Left renal pelvis (tissue), 4 donors: ENCODE results near the gene MYT1. TPM values are rescaled to one million over a fixed set of nuclear protein-coding genes. Genes with fewer than 3 reads are reported as not detected.

Experiments
- polyA plus RNA-seq, 4 donors: library from polyadenylated mRNA; unstranded; fragments of 120-200 nt; gene quantifications; one replicate each; pipeline ENCODE4 v1.2.1, GENCODE V29; 2013; ENCODE audit not compliant: insufficient read length in 4 of 4

MYT1 gene
- polyA plus RNA-seq, 4 donors, result 0.23 to 0.79 (median 0.52) TPM

Other genes starting within 250 kb of the MYT1 start
- gene UCKL1, start 208.0 kb upstream of the MYT1 start, polyA plus RNA-seq, result 10 to 100 TPM; 37.1 to 69.4 (median 43.9) TPM
- gene ZNF512B, start 194.5 kb upstream of the MYT1 start, polyA plus RNA-seq, result 10 to 100 TPM; 20.5 to 33.3 (median 27.9) TPM
- 10 to 100 TPM in 1 of 4 donors, 1 to 10 TPM in 3; 4.2 to 12.7 (median 7.2) TPM for gene SAMD10, start 184.8 kb upstream of the MYT1 start, polyA plus RNA-seq
- 10 to 100 TPM; 60.4 to 89.4 (median 83.3) TPM for gene PRPF6, start 183.3 kb upstream of the MYT1 start, polyA plus RNA-seq
- 1 to 10 TPM in 1 of 4 donors, under 1 TPM in 3; 0.37 to 1.4 (median 0.77) TPM for gene C20orf204, start 128.3 kb upstream of the MYT1 start, polyA plus RNA-seq
- 10 to 100 TPM in 1 of 4 donors, 1 to 10 TPM in 3; 5.7 to 13.6 (median 8.1) TPM for gene SOX18, start 114.8 kb upstream of the MYT1 start, polyA plus RNA-seq
- 10 to 100 TPM; 63.9 to 97.6 (median 77.2) TPM for gene TCEA2, start 101.3 kb upstream of the MYT1 start, polyA plus RNA-seq
- gene RGS19, start 84.9 kb upstream of the MYT1 start, polyA plus RNA-seq, result 1 to 10 TPM; 3.9 to 9.1 (median 6.9) TPM
- 1 to 10 TPM in 3 of 4 donors, under 1 TPM in 1; 0.64 to 1.5 (median 1.2) TPM for gene OPRL1, start 84.4 kb upstream of the MYT1 start, polyA plus RNA-seq
- under 1 TPM in 2 of 4 donors, not detected in 2; 0.17 to 0.21 TPM for gene LKAAEAR1, start 80.1 kb upstream of the MYT1 start, polyA plus RNA-seq
- gene NPBWR2, start 56.9 kb upstream of the MYT1 start, polyA plus RNA-seq, result not detected
- gene PCMTD2, start 91.3 kb downstream of the MYT1 start, polyA plus RNA-seq, result 100 to 1,000 TPM; 131 to 194 (median 156) TPM